CD4-positive, alpha-beta T cell treated with Interleukin-1 beta for 1 hour (primary cell): ENCODE results near the gene TESMIN.

Experiments
- DNase-seq, 2 donors: peaks; one replicate each; pipeline ENCODE4 v3.0.0-alpha.2; 2020 to 2022

The TESMIN gene

DNA sequence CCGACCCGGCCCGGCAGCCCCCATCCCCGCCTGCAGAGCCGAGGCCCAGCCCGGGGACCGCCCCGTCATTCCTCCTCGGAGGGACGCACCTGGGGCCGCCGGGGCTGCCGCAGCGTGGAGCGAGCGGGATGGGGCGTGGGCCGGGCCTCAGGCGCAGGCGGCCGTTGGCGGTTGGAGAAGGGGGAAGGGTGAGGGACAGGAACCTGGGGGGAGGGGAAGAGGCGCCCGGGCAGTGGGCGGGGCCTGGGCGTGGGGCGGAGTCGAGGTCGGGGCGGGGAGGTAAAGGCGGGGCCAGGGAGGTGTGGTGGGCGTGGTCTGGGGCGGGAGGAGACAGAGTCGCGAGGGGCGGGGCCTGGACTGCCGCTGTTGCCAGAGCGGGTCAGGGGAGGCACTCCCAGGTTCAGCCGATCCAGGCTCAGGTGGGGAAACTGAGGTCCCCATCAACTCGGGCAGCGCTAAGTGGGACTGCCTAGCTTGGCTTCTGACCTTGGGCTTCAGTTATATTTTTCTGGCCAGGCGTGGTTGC lies at the start of gene TESMIN:
Gene TESMIN, minus strand, starts transcription at position 190 of the 526 bp plus-strand sequence. CDS start 860 bp downstream, outside the sequence.
- peak; percentile 89 to 92 for DNase-seq

- DNase-seq: peak; percentile 24 to 34
These were observed 47.0 kb upstream of the TESMIN start for GRCh38 chr11:68798221-68798813.

DNA sequence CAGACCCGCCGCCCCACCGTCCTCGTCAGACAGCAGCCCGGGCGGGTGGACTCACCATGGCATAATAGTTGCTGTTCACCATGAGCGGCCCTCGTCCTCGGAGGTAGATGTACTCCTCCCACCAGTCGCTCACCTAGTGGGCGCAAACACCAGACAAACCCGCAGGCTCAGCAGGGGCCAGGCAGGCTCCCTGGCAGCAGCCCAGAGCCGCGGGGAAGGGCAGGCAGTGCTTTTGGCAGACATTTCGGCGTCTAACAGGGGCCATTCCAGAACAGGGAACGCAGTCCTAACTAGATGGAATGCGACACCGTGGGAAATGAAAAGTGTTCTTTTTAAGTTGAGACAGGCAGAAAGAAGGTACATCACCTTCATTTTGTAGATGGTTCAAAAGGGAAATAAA lies 45.5 kb upstream of the TESMIN start:
- no peak for DNase-seq

GRCh38 chr11:68792400-68792966 lies 41.2 kb upstream of the TESMIN start:
- DNase-seq: no peak

DNA sequence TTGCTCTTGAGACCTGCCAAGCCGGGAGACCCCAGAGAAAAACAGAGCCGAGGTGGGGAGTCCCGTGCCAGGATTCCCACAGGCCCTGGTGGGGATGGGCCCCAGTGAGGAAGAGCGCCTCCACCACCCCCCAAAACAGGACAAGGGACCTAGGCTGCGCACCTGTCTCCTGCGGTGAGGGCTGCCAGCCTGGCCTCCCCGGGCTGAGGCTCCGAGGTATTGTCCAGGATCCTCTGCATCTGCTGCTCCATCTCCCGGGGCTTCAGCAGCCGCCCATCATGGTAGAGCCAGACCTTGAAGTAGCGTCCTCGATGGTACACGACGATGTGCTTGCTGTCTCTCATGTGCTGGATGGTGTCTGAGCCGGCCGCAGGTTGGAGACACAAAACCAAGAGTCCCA lies 33.3 kb upstream of the TESMIN start:
- DNase-seq: no peak

GRCh38 chr11:68783216-68783821 lies 32.0 kb upstream of the TESMIN start:
- DNase-seq: no peak

- no peak for DNase-seq
These were observed 31.4 kb upstream of the TESMIN start for GRCh38 chr11:68782711-68783110.

- DNase-seq: no peak
These were observed 29.5 kb upstream of the TESMIN start for GRCh38 chr11:68780829-68781228.

GRCh38 chr11:68778205-68778604 lies 26.9 kb upstream of the TESMIN start:
- DNase-seq: no peak

- DNase-seq: no peak
These were observed 25.3 kb upstream of the TESMIN start for GRCh38 chr11:68776442-68777235.

DNA sequence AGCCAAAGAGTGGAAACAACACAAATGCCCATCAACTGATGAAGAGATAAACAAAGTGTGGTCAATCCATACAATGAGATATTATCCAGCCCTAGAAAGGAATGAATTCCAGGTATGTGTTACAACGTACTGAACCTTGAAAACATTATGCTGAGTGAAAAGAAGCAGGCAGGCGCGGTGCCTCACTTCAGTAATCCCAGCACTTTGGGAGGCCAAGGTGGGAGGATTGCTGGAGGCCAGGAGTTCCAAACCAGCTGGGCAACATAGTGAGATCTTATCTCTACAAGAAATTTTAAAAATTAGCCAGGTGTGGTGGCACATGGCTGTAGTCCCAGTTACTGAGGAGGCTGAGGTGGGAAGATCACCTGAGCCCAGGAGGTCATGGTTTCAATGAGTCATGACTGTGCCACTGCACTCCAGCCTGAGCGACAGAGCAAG lies 24.6 kb upstream of the TESMIN start:
- no peak for DNase-seq

DNA sequence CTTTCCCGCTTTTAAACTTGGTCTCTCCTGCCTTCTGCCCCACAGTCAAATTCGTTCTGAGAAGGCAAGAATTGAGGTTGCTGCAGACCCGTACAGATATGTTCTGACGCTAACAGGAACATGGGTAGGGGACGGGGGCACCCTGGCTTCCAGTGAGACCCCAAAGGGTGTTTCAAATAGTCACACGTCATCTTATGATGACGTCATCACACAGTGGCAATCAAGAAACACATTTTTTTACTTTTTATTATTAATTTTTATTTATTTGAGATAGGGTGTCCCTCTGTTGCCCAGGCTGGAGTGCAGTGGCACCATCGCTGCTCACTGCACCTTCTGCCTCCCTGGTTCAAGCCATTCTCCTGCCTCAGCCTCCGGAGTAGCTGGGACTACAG lies 22.9 kb upstream of the TESMIN start:
- no peak for DNase-seq

DNA sequence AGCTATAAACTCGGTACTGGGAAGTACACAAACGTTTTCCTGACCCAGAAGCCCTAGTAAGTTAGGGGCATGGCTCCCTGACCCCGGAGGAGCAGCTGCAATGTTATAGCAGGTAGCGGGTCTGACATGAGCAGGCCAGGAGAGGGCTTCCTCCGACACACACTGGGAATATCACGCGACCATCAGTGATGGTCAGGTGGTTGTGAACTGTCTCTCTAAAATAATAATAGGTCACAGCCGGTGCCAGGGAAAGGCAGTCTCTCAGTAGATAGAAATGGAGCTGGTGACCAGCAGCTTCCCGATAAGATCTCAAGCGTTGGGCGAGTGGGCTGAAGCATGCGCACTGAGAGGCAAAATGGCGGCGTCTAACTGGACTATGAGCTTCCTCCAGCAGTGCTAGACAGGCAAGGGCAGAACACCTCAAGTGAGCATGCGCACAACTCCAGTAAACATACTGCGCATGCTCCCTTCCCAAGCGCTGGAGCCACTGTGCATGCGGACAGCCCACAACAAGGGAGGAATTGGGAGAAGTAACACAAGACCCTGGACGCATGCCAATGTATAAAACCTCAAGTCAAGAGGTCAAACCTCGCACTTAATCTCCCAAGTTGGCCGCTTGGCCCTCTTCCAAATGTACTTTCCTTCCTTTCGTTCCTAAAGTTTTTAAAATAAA lies 22.3 kb upstream of the TESMIN start:
- DNase-seq: no peak

DNA sequence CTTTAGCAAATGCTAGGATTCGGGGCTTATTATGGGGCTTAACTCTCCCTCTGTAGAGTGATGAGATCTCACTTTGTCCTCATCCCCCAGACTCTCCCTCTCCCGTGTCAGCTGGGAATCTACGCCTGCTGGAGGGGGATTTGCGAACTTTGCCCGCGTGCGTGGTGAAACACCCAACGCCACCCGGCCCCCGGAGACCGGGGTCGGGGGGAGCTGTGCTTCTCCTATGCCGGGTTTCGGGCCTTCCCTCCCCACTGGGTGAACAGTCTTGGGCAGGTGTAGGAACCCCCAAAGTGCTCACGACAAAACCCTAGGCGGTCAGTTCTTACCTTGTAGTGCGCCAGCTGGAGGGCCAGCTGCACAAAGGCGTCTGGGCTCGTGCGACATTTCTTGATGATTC lies 21.6 kb upstream of the TESMIN start:
- no peak for DNase-seq

DNA sequence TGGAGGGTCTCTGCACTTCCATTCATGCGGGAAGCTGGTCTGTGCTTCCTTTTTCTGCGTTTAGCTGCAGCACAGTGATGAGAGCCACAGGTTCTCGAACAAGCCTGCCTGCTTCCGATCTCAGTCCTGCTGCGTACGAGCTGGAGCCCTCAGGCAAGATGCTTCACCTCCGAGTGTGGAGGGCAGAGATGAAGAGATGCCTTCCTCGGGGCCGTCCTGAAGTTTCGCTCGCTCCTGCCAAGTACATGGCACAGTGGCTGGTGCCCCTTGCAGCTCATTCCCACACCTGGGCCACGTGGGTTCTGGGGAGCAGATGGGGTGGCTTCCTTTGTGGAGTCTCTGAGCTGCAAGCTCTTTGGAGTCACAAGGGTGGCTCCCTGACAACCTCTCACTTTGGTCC lies 19.5 kb upstream of the TESMIN start:
- DNase-seq: no peak

GRCh38 chr11:68767672-68768071 lies 16.4 kb upstream of the TESMIN start:
- no peak for DNase-seq

- no peak for DNase-seq
These were observed 15.5 kb upstream of the TESMIN start for GRCh38 chr11:68766786-68767185.

DNA sequence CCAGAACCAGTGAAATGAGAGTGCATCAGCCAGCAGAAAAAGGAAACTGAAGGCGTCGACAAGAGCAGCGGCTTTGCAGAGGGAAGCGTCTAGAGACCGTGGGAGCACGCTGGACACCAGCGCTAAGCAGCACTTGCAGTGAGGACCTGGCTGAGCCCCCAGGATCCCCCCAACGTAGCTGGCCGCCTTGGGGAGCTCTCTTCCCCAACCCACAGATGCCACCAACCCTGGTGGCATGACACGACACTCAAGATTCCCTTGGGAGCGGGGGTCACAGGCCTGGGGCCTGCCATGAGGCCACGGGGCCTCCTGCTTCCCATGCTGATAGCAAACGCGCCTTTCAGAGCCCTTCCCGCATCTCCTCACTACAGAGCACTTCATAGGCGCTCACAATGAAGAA lies 13.4 kb upstream of the TESMIN start:
- no peak for DNase-seq

GRCh38 chr11:68763926-68764657 lies 12.8 kb upstream of the TESMIN start:
- DNase-seq: no peak

DNA sequence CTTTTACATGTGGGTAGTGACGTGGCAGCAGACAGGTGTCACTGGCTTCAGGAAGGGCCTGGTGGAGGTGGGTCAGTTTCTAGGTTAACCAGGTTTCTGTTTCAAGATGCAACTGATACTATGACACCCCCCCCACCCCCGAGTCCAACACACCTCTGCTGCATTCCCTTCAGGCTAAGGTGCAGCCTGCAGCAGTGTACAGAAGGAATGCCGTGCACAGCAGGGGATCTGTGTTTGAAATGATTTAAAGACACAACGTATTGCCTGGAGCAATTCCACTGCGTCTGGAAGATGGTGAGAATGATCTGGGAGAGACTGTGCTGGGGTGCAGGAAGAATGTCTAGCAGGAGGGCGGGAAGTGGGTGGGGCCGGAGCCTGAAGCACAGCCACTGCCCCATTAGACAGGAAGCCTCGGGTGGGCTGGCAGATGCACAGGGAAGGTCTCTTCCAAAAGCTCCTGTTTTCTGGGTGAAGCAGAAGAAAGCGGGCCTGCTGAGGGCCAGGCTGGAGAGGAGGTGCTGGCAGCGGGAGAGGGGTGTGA lies 11.9 kb upstream of the TESMIN start:
- no peak for DNase-seq

DNA sequence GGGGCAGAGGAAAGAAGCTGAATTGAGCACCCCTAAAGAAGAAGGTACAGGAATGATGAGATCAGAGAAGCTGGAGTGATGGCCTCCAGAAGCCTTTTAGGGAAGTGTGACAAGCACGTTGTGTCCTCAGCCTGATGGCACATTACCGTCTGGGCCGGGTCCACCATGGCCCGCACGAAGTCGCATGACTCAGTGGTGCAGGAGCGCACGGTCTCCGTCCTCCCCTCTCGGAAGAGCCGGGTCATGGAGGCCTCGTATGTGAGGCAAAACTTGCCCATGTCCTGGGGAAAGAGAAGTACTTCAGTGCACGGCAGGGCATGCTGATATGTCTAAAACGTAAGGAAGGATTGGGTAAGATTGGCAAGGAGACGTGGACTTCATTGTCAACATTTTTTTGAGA lies 11.2 kb upstream of the TESMIN start:
- no peak for DNase-seq

GRCh38 chr11:68761801-68762200 lies 10.5 kb upstream of the TESMIN start:
- no peak for DNase-seq
